K562 (cell line): Measurements from ENCODE around the gene ADCYAP1R1.

Experiments used
- CTBP1 ChIP-seq: fragments of 450-650 bp; IDR thresholded peaks from 2 replicates; pipeline ENCODE4 v1.6.1; 2016; ENCODE audit warnings: borderline replicate concordance
- CTCF ChIP-seq, 3 experiments: IDR thresholded peaks in 2 of 3; conservative IDR thresholded peaks in 1 of 3; 2 replicates each; pipeline ENCODE4 v1.5.1; 2011 to 2012; ENCODE audit warnings: low read length in 3 of 3, mild to moderate bottlenecking in 3 of 3, control low read depth in 2 of 3, improper control_type of control experiment in 1 of 3, inconsistent platforms in 1 of 3, low read depth in 1 of 3, mixed read lengths in 1 of 3, moderate library complexity in 1 of 3; ENCODE audit not compliant: insufficient read depth in 2 of 3
- IRF1 ChIP-seq: sonication (generic); formaldehyde crosslinking; IDR thresholded peaks from 2 replicates; pipeline ENCODE4 v1.8.0; 2022; ENCODE audit warnings: missing genetic modification reagents, mild to moderate bottlenecking, borderline replicate concordance
- KAT7 ChIP-seq: sonication (generic); formaldehyde crosslinking; IDR thresholded peaks from 2 replicates; pipeline ENCODE4 v1.8.0; 2022; ENCODE audit warnings: missing genetic modification reagents, mild to moderate bottlenecking, borderline replicate concordance
- MED1 ChIP-seq: sonication (generic); formaldehyde crosslinking; IDR thresholded peaks from 2 replicates; pipeline ENCODE4 v1.8.1; 2023; ENCODE audit warnings: missing genetic modification reagents, borderline replicate concordance
- NCOR1 ChIP-seq: fragments of 450-650 bp; IDR thresholded peaks from 2 replicates; pipeline ENCODE4 v1.6.1; 2016; ENCODE audit warnings: mild to moderate bottlenecking, moderate library complexity
- NFRKB ChIP-seq: fragments of 450-650 bp; IDR thresholded peaks from 2 replicates; pipeline ENCODE4 v1.6.1; 2016; ENCODE audit warnings: low read depth
- NFYB ChIP-seq: IDR thresholded peaks from 2 replicates; pipeline ENCODE4 v1.6.1; 2011; ENCODE audit warnings: mild to moderate bottlenecking, moderate library complexity; ENCODE audit not compliant: insufficient read length; ENCODE audit errors: extremely low read depth
- SMAD1 ChIP-seq: fragments of 150-350 bp; IDR thresholded peaks from 2 replicates; pipeline ENCODE4 v1.6.1; 2014; ENCODE audit warnings: low read length, low read depth; ENCODE audit not compliant: partially characterized antibody
- SMAD4 ChIP-seq: fragments of 250-450 bp; sonication (Bioruptor Pico); conservative IDR thresholded peaks from 2 replicates; pipeline ENCODE4 v1.8.0; 2021; ENCODE audit warnings: inconsistent platforms, mild to moderate bottlenecking, moderate library complexity
- TGIF2 ChIP-seq: sonication (generic); formaldehyde crosslinking; IDR thresholded peaks from 2 replicates; pipeline ENCODE4 v1.8.1; 2022; ENCODE audit warnings: mild to moderate bottlenecking, missing genetic modification reagents, moderate library complexity
- ZFP30 ChIP-seq: fragments of 250-450 bp; sonication (Bioruptor Pico); IDR thresholded peaks from 2 replicates; pipeline ENCODE4 v1.8.0; 2022; ENCODE audit warnings: moderate library complexity, mild to moderate bottlenecking, inconsistent platforms, borderline replicate concordance
- ZNF785 ChIP-seq: fragments of 250-450 bp; sonication (Bioruptor Pico); IDR thresholded peaks from 2 replicates; pipeline ENCODE4 v1.4.0; 2020; ENCODE audit warnings: mild to moderate bottlenecking
- TF ChIP-seq, protein P1 (sequence below): fragments of 250-450 bp; sonication (Bioruptor Pico); IDR thresholded peaks from 2 replicates; pipeline ENCODE4 v1.5.0; 2020; ENCODE audit warnings: mild to moderate bottlenecking, borderline replicate concordance

DNA sequence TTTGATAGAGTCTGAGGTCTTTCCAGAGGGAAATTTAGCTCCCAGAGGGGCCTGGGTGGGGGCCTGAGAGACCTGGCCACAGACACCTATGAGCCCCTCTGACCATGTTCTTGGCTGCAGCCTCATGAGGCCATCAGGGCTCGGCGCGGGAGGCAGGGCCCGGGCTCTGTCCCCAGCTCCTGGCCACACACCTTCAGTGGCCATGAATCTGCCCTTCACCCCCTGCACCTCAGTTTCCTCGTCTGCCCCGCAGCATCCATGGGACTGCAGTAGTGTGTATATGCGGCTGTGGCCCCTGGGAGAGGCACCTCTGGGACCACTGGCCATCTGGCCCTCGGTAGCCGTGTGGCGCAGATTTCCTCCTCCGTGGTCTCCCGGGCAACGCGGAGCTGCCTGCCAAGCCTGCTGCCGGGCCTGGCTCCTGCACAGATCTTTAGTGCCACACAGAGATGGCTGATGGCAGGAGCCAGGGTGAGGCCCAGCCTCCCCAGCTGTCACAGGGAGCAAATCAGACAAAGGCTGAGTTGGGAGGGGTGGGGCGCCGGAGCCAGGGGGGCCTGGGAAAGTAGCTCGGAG is 23.6 kb upstream of the ADCYAP1R1 start:
- no peak for TF ChIP-seq ZNF785 (CRISPR knock-in tag)
- no peak for TF ChIP-seq KAT7 (CRISPR knock-in tag)
- no peak for TF ChIP-seq NFYB
- TF ChIP-seq ZFP30 (CRISPR knock-in tag): no peak
- no peak for TF ChIP-seq CTBP1
- no peak for TF ChIP-seq MED1 (CRISPR knock-in tag)
- no peak for TF ChIP-seq NFRKB
- TF ChIP-seq TGIF2 (CRISPR knock-in tag): no peak
- TF ChIP-seq CTCF (IDR thresholded peaks at IDR 0.05 in 2 of 3, conservative IDR thresholded peaks at IDR 0.05 in 1 of 3; ENCODE audit: insufficient read depth in 2 of 3, low read depth in 1 of 3, low read length in 3 of 3): no peak
- no peak for TF ChIP-seq SMAD4 (CRISPR knock-in tag)
- TF ChIP-seq, protein P1, sequence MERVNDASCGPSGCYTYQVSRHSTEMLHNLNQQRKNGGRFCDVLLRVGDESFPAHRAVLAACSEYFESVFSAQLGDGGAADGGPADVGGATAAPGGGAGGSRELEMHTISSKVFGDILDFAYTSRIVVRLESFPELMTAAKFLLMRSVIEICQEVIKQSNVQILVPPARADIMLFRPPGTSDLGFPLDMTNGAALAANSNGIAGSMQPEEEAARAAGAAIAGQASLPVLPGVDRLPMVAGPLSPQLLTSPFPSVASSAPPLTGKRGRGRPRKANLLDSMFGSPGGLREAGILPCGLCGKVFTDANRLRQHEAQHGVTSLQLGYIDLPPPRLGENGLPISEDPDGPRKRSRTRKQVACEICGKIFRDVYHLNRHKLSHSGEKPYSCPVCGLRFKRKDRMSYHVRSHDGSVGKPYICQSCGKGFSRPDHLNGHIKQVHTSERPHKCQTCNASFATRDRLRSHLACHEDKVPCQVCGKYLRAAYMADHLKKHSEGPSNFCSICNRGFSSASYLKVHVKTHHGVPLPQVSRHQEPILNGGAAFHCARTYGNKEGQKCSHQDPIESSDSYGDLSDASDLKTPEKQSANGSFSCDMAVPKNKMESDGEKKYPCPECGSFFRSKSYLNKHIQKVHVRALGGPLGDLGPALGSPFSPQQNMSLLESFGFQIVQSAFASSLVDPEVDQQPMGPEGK: no peak
- TF ChIP-seq NCOR1: no peak
- no peak for TF ChIP-seq SMAD1
- TF ChIP-seq IRF1 (CRISPR knock-in tag): no peak
